Measurements from ENCODE around the gene KLHL6. TPM values are rescaled to one million over a fixed set of nuclear protein-coding genes. Genes with fewer than 3 reads are reported as not detected.
A peak's percentile ranks its signal among the peaks of the same experiment; 100 is the strongest.

Gene KLHL6
- total and polyA plus RNA-seq, 2 of the 13 experiments (the other 11 are each of a cell fraction or from before 2014, with no cell fraction given): not detected

GRCh38 chr3:183564046-183564445, 8.5 kb upstream of the KLHL6 start:
- intact Hi-C loops (cut with micrococcal nuclease; ENCODE audit: unreplicated experiment) (no loop called here), in situ Hi-C loops (cut with HindIII; ENCODE audit: extremely low pct_ligation_motif_present, low pct_unique_long_range_greater_than_20kb) (no loop called here)
- Histone ChIP-seq H3K9me3 (ENCODE audit: low read length) (no peaks in the 10 kb centered on the region), H4K20me1 (ENCODE audit: insufficient read depth, low read length) (no peaks in the 10 kb centered on the region), H3K79me2 (ENCODE audit: insufficient read depth, low read length) (no peaks in the 10 kb centered on the region), H3K36me3 (replicated peaks in 1 of 2; ENCODE audit: control insufficient read depth in 1 of 2, insufficient read depth in 2 of 2, low read length in 2 of 2) (no peaks in the 10 kb centered on the region), H3K4me3 (replicated peaks in 1 of 3; ENCODE audit: insufficient read depth in 1 of 3, low read depth in 2 of 3, low read length in 3 of 3) (no peak overlapping the region), H3K27ac (ENCODE audit: extremely low read length, insufficient read depth, low read length) (no peak overlapping the region), H2AFZ (ENCODE audit: low read length) (no peak overlapping the region), H3K4me2 (ENCODE audit: low read depth, low read length) (no peak overlapping the region), H3K9ac (ENCODE audit: insufficient read depth, low read depth, low read length) (no peak overlapping the region), H3K4me1 (ENCODE audit: insufficient read depth, low read length) (no peaks in the 10 kb centered on the region), H3K27me3 (ENCODE audit: control insufficient read depth in 1 of 2, insufficient read depth in 2 of 2, low read length in 2 of 2) (peaks cover 0 to 9% of the 10 kb centered on the region in 2 experiments; a peak in 1 of 5 replicates)
- ATAC-seq (no peak), FAIRE-seq (no peak), DNase-seq (ENCODE audit: low spot score) (no peak)
- ChIA-PET CTCF (ENCODE audit: low intra/inter-chr PET ratio, low total read pairs) (no interaction called here), POLR2A (no interaction called here)
- WGBS (ENCODE audit: low lambda C conversion rate): 53% methylated on average over 5 of the region's 5 CpGs
- TF ChIP-seq KDM6A (CRISPR knock-in tag; IDR thresholded peaks at IDR 0.05; ENCODE audit: low read depth): no peak
- TF ChIP-seq NFE2L2 (IDR thresholded peaks at IDR 0.05; ENCODE audit: low read length): peak; percentile 42; the same call in 1 of the 2 replicates
- BruUV-seq (replicated peaks): no TSS peak

GRCh38 chr3:183563536-183563874, 8.0 kb upstream of the KLHL6 start:
- ATAC-seq (no peak), FAIRE-seq (no peak), DNase-seq (ENCODE audit: low spot score) (no peak)
- H3K9me3 ChIP-seq (ENCODE audit: low read length): no peaks in the 10 kb centered on the region
- no peaks in the 10 kb centered on the region for H3K79me2 ChIP-seq (ENCODE audit: insufficient read depth, low read length)
- WGBS (ENCODE audit: low lambda C conversion rate): 58% methylated on average over 2 of the region's 2 CpGs
- no peaks in the 10 kb centered on the region for H3K36me3 ChIP-seq (replicated peaks in 1 of 2; ENCODE audit: control insufficient read depth in 1 of 2, insufficient read depth in 2 of 2, low read length in 2 of 2)
- no peaks in the 10 kb centered on the region for H4K20me1 ChIP-seq (ENCODE audit: insufficient read depth, low read length)
- in situ Hi-C loops (cut with HindIII; ENCODE audit: extremely low pct_ligation_motif_present, low pct_unique_long_range_greater_than_20kb): no loop called here
- H3K4me2 ChIP-seq (ENCODE audit: low read depth, low read length): no peak overlapping the region
- H3K4me1 ChIP-seq (ENCODE audit: insufficient read depth, low read length): no peaks in the 10 kb centered on the region
- ChIA-PET CTCF (ENCODE audit: low intra/inter-chr PET ratio, low total read pairs) (no interaction called here), POLR2A (no interaction called here)
- H3K27me3 ChIP-seq (ENCODE audit: control insufficient read depth in 1 of 2, insufficient read depth in 2 of 2, low read length in 2 of 2): peaks cover 0 to 9% of the 10 kb centered on the region in 2 experiments; a peak in 1 of 5 replicates
- BruUV-seq (replicated peaks): no TSS peak
- no peak overlapping the region for H2AFZ ChIP-seq (ENCODE audit: low read length)
- intact Hi-C loops (cut with micrococcal nuclease; ENCODE audit: unreplicated experiment): no loop called here
- no peak overlapping the region for H3K27ac ChIP-seq (ENCODE audit: extremely low read length, insufficient read depth, low read length)
- no peak overlapping the region for H3K4me3 ChIP-seq (replicated peaks in 1 of 3; ENCODE audit: insufficient read depth in 1 of 3, low read depth in 2 of 3, low read length in 3 of 3)
- H3K9ac ChIP-seq (ENCODE audit: insufficient read depth, low read depth, low read length): no peak overlapping the region
- no peak for TF ChIP-seq ZBTB44 (CRISPR knock-in tag; IDR thresholded peaks at IDR 0.05)
- no peak for TF ChIP-seq ARID2 (CRISPR knock-in tag; IDR thresholded peaks at IDR 0.05; ENCODE audit: borderline replicate concordance)
- TF ChIP-seq EHMT2 (IDR thresholded peaks at IDR 0.05; ENCODE audit: borderline replicate concordance, low read depth, low read length): no peak
- no peak for TF ChIP-seq ZBTB37 (CRISPR knock-in tag; IDR thresholded peaks at IDR 0.05)
- no peak for TF ChIP-seq MAZ (IDR thresholded peaks at IDR 0.05; ENCODE audit: borderline replicate concordance, low read depth, low read length)
- no peak for TF ChIP-seq MAZ (CRISPR knock-in tag; IDR thresholded peaks at IDR 0.05; ENCODE audit: low read depth)
- no peak for TF ChIP-seq SRSF4 (IDR thresholded peaks at IDR 0.05; ENCODE audit: low read depth, low read length, poor library complexity, severe bottlenecking)
- no peak for TF ChIP-seq ZEB1 (IDR thresholded peaks at IDR 0.05; ENCODE audit: insufficient replicate concordance, low read depth)
- no peak for TF ChIP-seq ZNF260 (CRISPR knock-in tag; IDR thresholded peaks at IDR 0.05; ENCODE audit: borderline replicate concordance, low read depth)
- TF ChIP-seq ZSCAN25 (CRISPR knock-in tag; IDR thresholded peaks at IDR 0.05): no peak
- TF ChIP-seq TOE1 (CRISPR knock-in tag; IDR thresholded peaks at IDR 0.05): no peak
- TF ChIP-seq POLR2AphosphoS5 (IDR thresholded peaks at IDR 0.05; ENCODE audit: low read depth, low read length): no peak
- TF ChIP-seq ZNF615 (CRISPR knock-in tag; IDR thresholded peaks at IDR 0.05; ENCODE audit: borderline replicate concordance): no peak
- no peak for TF ChIP-seq MIXL1 (CRISPR knock-in tag; IDR thresholded peaks at IDR 0.05)
- no peak for TF ChIP-seq ZNF143 (CRISPR knock-in tag; IDR thresholded peaks at IDR 0.05)

Measured in HepG2 (cell line).